Astrocyte of the cerebellum (primary cell): Measurements from ENCODE around the gene FAM13C.
A peak's percentile ranks its signal among the peaks of the same experiment; 100 is the strongest.

ENCODE experiments used
- DNase-seq: peaks from one replicate; pipeline ENCODE4 v3.0.0-alpha.2; 2011; ENCODE audit warnings: low read depth
- H3K4me3 ChIP-seq: 2 replicates; pipeline ENCODE4 v1.5.1; 2011; ENCODE audit warnings: mild to moderate bottlenecking, low read depth, low read length, moderate library complexity
- in situ Hi-C: cut with HindIII; loops from 2 replicates; pipeline ENCODE4 v1.10.0; 2017; ENCODE audit warnings: low sequenced_read_pairs
- TF ChIP-seq, protein P1 (sequence below): IDR thresholded peaks from 2 replicates; pipeline ENCODE4 v1.5.1; 2012; ENCODE audit warnings: low read length, low read depth, moderate library complexity, mild to moderate bottlenecking; ENCODE audit errors: missing control alignments

Gene FAM13C

DNA sequence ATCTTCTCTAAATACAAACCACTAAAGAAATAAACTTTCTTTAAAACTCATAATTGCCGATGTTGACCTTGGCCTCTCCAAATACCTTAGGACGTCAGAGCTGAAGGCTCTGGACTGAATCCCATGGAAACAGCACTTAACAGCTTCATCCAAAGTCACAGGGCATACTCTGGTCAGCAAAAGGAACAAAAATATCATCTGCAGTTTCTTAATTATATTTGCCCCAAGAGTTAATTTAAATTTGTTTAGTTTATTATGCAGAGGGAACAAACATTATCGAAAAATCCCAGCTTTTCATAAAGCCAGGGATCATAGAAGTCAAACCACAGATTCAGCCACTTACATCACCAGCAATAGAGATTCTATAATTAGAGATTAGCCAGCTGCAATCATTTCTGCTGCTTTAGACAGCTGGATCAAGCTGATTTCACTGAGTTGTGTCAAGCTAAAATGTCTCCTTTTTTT, 20.5 kb upstream of the FAM13C start:
- H3K4me3 ChIP-seq = no peak overlapping the region
- in situ Hi-C loops = no loop called here
- DNase-seq = peak; percentile 59
- TF ChIP-seq, protein P1, sequence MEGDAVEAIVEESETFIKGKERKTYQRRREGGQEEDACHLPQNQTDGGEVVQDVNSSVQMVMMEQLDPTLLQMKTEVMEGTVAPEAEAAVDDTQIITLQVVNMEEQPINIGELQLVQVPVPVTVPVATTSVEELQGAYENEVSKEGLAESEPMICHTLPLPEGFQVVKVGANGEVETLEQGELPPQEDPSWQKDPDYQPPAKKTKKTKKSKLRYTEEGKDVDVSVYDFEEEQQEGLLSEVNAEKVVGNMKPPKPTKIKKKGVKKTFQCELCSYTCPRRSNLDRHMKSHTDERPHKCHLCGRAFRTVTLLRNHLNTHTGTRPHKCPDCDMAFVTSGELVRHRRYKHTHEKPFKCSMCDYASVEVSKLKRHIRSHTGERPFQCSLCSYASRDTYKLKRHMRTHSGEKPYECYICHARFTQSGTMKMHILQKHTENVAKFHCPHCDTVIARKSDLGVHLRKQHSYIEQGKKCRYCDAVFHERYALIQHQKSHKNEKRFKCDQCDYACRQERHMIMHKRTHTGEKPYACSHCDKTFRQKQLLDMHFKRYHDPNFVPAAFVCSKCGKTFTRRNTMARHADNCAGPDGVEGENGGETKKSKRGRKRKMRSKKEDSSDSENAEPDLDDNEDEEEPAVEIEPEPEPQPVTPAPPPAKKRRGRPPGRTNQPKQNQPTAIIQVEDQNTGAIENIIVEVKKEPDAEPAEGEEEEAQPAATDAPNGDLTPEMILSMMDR = no peak

DNA sequence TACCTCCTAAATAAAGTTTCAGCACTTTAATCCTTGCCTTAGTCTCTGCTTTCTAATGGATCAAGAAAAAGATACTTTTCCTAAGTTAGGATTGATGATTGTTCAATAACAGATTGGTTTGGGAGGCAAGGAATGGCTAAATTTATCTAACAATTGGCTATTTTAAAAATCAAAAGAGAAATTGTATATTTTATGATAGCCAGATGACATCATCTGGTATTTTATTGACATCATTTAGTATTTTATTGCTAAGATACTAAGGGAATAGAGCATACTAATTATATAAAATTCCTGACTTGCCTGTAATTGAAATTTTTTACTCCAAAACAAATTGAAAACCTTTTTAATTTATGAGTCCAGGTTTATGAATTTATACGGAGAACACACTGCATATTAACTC, 19.3 kb upstream of the FAM13C start:
- TF ChIP-seq, protein P1 = no peak
- DNase-seq = no peak
- in situ Hi-C loops = no loop called here
- no peak overlapping the region for H3K4me3 ChIP-seq

DNA sequence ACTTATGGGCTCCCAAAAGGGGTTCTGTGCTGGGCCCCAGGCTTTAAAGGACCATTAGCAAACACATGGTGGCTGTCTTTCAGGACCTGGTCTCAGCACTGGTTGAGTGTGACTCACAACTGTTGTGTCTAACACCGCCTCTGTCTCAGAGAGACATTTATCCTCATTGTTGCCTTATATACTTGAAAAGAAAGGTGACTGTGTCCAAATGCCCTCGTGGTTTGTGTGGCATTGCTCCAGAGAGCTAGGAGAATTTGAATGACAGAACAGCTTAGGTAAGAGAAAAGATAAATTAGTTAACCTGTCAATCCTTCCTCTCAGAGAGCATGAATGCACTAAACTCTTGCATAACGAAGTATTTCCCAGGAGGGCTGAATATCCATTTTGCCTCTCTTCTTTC, 14.5 kb upstream of the FAM13C start:
- in situ Hi-C loops = no loop called here
- DNase-seq = no peak
- TF ChIP-seq, protein P1 = no peak
- no peak overlapping the region for H3K4me3 ChIP-seq

DNA sequence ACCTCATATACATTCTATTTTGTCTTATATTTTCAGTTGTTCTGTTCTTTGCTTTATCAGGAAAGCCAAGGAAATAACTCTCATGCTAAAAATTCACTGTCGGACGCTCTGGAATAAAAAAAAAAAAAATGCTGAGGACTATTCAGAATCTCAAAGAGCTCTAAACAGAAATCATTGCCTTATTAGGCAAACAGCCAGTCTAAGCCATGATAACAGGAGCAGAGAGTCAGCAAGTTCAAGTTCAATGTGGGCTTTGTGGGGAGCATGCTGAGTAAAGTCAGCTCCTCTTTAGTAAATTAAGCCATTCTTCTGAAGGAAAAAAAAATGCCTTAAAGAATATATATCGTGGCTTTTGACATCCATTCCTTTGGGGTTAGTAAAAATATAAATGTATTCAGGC, 13.6 kb upstream of the FAM13C start:
- TF ChIP-seq, protein P1 = no peak
- in situ Hi-C loops = no loop called here
- DNase-seq = no peak
- no peak overlapping the region for H3K4me3 ChIP-seq

DNA sequence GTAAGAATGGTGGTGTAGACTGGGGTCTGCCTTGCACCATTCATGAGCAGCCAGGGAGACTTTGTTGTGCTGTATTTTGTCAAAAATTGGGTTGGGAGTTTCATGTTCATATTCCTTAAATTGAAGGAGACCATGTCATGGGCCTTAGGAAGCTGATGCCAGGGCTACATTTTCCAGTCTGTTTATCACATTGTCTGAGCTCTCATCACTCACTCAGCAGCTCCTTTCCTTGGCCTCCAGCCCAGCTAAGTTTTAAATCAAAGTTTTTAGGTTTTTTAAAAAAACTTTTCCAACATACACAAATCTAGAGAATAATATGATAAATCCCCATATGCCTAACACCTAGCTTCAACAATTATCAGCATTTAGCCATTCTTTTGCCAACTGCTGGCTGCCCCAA, 12.6 kb upstream of the FAM13C start:
- in situ Hi-C loops = no loop called here
- no peak for DNase-seq
- TF ChIP-seq, protein P1 = no peak
- H3K4me3 ChIP-seq = no peak overlapping the region

DNA sequence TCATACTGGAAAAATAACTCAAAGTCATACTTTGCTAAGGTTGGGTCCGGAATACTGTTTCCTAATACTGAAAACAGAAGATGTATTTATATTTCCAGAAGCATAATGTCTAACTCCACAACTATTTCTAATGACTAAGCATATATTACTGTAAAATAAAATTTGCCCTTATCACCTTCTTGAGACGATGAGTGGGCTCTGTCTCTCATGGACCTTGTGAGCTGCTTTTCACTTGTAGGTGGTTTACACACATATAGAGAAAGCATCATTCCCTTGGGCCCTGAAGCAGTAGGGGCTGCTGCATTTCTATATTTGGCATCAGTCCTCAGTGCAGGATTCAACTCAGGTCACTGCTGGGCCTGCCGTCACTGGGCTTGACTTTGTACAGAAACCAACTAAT, 10.7 kb upstream of the FAM13C start:
- no peak for DNase-seq
- TF ChIP-seq, protein P1 = no peak
- in situ Hi-C loops = no loop called here
- no peak overlapping the region for H3K4me3 ChIP-seq

DNA sequence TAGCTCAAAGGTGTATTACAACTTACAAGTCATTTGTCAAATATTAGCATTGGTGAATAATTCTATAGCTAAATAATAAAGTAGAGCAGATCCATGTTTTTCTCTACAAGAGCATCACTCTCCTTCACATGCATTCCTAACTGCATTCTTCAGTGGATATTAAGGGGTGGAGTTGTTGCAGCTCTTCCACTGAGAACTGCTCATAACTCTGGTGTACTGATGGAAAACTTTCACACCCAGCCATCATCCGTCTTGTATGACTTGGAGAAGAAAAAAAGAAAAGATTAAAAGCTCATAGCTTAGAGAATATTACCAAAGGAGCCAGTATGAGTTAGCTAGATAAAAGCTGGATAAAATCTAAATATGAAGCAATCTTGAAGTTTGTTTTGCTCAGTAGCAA, 10.2 kb upstream of the FAM13C start:
- DNase-seq = no peak

More for the DNA sequence above, 10.2 kb upstream of the FAM13C start:
- TF ChIP-seq, protein P1 = no peak
- in situ Hi-C loops = no loop called here
- H3K4me3 ChIP-seq = no peak overlapping the region
